GOT3 (cell line): Measurements from ENCODE around the gene C20orf96.
"Not testable (repeated sequence)": the region's sequence is repeated elsewhere in the genome, so short reads cannot be mapped to it uniquely, and the experiment has no call there.

ENCODE experiments used
- DNase-seq: peaks from one replicate; lab custom pipeline; 2025; ENCODE audit warnings: mixed read lengths; lab: John Stamatoyannopoulos, UW

The C20orf96 gene

GRCh38 chr20:278607-279571, 11.7 kb downstream of the C20orf96 start:
- DNase-seq: no peak

GRCh38 chr20:278181-278580, 12.4 kb downstream of the C20orf96 start:
- no peak for DNase-seq

GRCh38 chr20:277496-277781, 13.1 kb downstream of the C20orf96 start:
- no peak for DNase-seq

GRCh38 chr20:276620-277495, 13.7 kb downstream of the C20orf96 start:
- no peak for DNase-seq

- DNase-seq: no peak
Measured at GRCh38 chr20:275791-276190, 14.8 kb downstream of the C20orf96 start.

GRCh38 chr20:273884-274283, 16.7 kb downstream of the C20orf96 start:
- no peak for DNase-seq

GRCh38 chr20:272718-273117, 17.8 kb downstream of the C20orf96 start:
- DNase-seq: no peak

- no peak for DNase-seq
Measured at GRCh38 chr20:271528-271927, 19.0 kb downstream of the C20orf96 start.

GRCh38 chr20:271069-271468, 19.5 kb downstream of the C20orf96 start:
- DNase-seq: no peak

DNA sequence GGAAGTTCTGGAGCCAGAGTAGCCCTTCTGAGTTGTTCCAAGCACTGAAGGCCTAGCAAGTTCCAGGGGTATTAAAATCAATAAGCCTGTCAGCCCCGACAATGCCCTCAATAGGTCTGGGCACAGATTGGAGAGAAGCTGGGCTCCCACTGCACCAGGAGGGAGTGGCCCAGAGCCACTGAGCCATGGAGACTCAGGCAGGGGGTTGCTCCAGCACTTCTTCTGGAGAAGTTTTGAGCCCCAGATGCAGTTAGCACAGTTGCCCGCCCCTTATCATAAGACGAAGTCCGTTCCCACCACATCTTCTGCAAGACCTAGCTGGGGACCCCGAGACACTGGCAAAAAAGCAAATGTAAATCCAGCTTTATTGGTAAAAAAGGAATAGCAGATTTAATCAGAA, 20.0 kb downstream of the C20orf96 start:
- DNase-seq: no peak

GRCh38 chr20:266596-267562, 23.7 kb downstream of the C20orf96 start:
- peak; percentile 70 for DNase-seq

DNA sequence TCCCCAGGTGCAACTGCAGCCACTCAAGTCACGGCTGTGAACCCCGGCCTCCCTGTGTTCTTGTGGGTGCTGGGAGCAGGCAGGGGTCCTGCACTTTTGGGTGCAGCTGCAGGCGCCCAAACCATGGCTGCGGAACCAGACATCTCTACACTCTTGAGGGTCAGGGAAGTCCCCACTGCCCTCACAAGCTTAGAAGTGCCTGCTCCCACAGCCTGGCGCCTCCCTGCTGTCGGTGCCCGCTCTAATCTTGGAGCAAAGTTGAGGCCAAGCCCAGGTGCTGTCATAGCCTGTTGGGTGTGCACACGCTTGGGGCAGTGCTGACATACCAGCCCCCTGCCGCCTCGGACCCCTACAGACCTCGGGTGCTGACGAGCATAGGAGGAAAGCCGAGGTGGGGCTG, 26.8 kb downstream of the C20orf96 start:
- no peak for DNase-seq

GRCh38 chr20:259981-260380, 30.6 kb downstream of the C20orf96 start:
- no peak for DNase-seq

DNA sequence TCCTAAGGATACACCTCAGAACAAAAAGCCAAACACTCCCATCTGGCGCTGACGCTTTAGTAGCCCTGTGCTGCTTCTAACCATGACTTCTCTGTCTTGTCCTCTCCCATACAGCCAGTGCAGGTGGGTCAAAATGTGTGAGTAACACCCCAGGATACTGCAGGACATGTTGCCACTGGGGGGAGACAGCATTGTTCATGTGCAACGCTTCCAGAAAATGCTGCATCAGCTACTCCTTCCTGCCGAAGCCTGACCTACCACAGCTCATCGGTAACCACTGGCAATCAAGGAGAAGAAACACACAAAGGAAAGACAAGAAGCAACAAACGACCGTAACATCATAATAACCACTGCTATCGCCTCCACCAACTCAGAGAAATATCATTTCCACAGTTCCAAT, 31.6 kb downstream of the C20orf96 start:
- DNase-seq: no peak

DNA sequence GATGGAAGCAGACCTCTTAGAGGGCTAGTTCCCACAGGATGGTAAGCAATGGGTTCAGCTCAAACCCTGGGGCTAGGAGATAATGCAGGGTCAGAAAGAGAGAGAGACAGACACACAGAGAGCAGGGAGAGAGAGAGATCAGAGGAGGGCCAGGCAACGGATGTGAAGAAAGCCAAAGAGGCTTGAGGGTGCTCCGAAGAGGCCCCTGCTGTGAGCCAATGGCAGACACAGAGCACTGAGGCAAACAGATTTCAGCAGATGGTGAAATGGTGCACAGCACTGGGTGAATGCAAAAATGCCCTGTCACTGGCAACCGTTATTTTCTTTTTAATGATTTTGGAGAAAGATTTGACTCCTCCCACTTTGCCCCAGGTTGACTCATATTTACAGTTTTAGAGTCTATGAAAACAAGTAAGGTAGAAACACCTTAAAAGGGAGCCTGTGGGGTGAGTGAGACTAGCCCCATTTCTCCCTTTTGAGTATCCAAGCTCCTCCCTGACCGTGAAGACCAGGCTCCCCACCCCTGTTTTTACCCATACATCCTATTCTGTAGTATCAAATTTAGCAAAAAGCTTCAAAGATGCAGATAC, 32.2 kb downstream of the C20orf96 start:
- DNase-seq: no peak

DNA sequence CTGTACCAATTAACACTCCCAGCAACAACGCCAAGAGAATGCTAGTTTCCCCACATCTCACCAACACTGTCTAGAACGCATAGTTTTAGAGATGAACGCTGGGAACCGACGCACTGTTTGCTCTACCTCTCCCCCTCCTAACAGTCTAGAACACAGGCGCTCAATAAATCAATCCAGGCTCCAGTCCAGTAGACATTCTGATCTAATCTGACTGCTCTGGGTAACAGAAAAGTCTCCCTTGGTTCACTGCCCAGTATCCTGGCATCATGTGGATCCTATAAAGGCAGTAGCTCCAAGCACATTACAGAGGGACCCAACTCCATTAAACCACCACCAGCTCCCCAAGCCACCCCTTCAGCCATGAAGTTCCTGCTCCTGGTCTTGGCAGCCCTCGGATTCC, 33.1 kb downstream of the C20orf96 start, which contains the start of gene DEFB132:
Gene DEFB132 (plus strand): TSS at position 306 of the 400 bp plus-strand sequence. CDS start 55 bp downstream, at position 361.
- DNase-seq: no peak

DNA sequence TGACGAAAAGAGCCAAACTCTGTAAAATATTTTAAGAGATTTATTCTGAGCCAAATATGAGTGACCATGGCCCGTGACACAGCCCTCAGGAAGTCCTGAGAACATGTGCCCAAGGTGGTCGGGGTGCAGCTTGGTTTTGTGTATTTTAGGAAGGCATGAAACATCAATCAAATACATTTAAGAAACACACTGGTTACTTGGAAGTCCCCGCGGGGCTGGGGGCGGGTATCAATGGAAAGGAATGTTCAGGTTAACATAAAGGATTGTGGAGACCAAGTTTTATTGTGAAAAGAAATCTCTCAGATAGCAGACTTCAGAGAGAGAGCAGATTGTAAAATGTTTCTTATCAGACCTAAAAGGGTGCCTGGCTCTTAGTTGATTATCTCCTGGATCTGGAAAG, 37.1 kb downstream of the C20orf96 start:
- not testable (repeated sequence) for DNase-seq

DNA sequence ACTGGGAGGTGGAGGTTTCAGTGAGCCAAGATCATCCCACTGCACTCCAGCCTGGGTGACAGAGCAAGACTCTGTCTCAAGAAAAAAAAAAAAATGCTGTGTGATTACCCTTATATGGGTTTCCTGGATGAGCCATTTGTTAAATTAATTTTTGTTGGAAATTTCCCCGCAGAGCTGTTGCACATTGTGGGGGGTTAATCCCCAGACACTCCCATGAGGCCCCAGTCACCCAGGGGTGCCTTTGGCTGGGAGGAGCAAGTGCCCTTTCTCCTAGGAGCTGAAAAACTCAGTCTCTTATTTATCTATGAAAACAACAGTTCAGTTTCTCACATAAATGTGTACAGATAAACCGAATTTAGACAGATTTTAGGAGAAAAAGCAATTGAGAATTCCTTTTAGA, 37.7 kb downstream of the C20orf96 start:
- no peak for DNase-seq

DNA sequence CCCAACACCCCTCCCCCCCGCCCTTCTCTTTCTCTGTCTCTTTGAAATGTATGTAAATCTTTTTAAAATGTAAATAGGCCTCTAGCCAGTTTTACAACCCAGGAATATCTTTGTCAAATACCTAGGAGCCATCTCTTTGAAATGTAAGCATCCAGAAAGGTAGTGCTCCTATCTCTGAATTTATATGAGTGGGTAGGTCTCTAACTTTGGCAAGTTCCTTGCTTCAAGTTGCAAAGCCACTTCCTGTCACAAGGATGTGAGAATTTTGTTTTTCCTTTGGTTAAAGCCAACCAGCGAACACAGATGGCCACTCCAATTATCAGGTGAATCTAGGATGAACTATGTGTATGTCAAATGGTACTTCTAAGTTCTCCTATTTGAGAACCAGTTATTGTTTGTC, 39.2 kb downstream of the C20orf96 start:
- no peak for DNase-seq

- no peak for DNase-seq
Measured at GRCh38 chr20:242905-243304, 47.6 kb downstream of the C20orf96 start.

DNA sequence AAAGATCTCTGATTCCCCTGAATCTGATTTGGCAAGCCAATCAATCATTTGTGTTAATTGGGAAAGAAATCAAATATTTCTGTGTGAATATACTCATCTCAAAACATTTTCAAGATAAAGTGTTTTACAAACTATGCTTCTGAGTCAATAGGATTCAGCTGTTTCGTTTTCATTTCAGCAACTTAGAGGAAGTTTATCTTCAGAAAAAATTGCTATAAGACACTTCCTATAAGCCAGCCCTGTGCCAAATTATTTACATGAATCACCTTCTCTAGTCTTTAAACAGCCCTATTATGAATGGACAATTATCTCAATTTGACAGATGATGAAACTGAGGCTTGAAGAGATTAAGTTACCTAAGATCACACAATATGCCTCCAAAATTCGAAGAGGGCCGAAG, 52.6 kb downstream of the C20orf96 start:
- DNase-seq: no peak
